GM08714 (cell line): ENCODE results near the gene CA12.

Source experiments
- H3K4me3 ChIP-seq: fragments of 200-500 bp; sonication (Bioruptor generic); 2 replicates; pipeline ENCODE4 v1.5.1; 2014; ENCODE audit warnings: mild to moderate bottlenecking, low read length, inconsistent platforms
- ZNF274 ChIP-seq: IDR thresholded peaks from 2 replicates; pipeline ENCODE4 v1.6.1; 2012; ENCODE audit warnings: mild to moderate bottlenecking, low read depth, low read length

The CA12 gene

DNA sequence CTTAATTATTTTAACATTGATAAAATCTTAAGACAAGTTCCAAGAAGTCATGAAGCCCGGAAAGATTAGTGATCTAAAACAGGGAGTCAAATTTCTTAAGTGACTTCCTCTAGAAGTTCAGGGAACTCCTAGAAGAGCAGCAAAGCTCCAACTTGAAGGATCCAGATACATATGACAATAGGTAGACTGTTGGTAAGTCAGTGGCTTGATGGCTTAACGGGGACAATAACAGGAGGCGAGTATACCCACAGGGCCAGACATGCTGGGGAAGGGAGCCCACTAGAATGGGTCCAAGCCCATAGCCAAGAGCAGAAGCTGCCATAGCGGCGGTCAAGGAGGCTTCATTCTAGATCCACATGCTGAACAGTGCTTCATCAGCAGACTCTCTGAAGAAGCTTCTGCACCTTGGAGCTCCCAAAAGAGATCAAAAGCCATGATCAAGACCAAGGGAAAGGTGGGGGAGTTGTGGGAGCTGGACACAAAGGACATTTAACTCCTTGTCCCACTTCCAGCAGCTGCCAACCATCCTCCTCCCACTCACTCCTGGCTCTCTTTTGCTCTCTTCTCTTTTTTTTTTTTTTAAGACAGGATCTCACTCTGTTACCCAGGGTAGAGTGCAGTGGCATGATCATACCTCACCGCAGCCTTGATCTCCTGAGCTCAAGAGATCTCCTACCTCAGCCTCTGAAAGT is 10.2 kb upstream of the CA12 start:
- no peak for TF ChIP-seq ZNF274
- H3K4me3 ChIP-seq = no peak overlapping the region

- H3K4me3 ChIP-seq = no peak overlapping the region
- no peak for TF ChIP-seq ZNF274
Measured at GRCh38 chr15:63390689-63391088, 9.0 kb upstream of the CA12 start.

GRCh38 chr15:63389902-63390670 is 8.4 kb upstream of the CA12 start:
- H3K4me3 ChIP-seq = no peak overlapping the region
- TF ChIP-seq ZNF274 = no peak

- H3K4me3 ChIP-seq = no peak overlapping the region
- TF ChIP-seq ZNF274 = no peak
Measured at GRCh38 chr15:63388511-63388910, 6.9 kb upstream of the CA12 start.

GRCh38 chr15:63387748-63388493 is 6.3 kb upstream of the CA12 start:
- no peak for TF ChIP-seq ZNF274
- no peak overlapping the region for H3K4me3 ChIP-seq

DNA sequence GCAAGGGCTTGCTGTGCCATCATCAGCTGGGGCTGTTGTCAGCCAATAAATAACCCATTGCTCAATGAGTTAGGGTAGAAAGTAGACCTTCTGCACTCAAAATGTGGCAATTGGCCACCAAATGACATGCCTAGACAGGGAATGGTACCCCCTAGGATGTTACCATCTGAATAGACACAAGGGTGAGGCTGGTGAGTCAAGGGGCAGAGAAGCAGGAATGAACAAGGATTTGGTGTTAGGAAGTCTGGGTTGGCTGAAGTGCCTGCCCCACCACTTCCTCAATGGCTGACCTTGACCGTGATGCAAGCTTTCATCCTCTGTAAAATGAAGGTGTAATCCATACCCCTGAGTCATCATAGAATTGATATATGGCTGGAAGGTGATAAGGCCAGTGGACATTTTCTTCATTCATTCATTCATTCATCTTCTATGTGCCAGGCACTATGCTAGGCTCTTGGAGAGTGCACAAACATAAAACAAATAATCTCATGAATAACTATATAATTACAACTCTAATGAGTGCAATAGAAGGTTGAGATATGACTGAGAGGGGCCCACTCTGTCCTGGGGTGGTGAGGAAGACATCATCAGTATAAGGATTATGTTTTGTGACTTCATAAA is 4.4 kb upstream of the CA12 start:
- H3K4me3 ChIP-seq = no peak overlapping the region
- no peak for TF ChIP-seq ZNF274

DNA sequence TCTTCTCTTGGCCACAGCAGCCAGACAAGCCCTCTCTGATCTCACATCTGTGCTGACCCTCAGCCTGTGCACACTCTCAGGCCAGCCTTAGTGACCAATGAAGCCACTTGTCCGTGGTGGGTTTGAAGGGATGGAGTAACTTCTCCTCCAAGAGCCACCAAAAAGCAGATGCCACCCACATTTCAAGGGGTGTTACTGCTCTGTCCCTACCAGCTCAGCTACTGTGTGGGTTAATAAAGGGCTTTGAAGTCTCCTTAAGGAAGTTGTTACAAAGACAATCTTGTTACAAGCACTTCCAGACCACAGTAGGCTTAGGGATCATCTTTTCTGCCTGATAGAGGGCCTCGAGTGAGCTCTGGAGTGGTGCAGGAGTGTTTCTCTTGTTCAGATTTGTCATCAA is 3.3 kb upstream of the CA12 start:
- no peak for TF ChIP-seq ZNF274
- H3K4me3 ChIP-seq = no peak overlapping the region

- no peak overlapping the region for H3K4me3 ChIP-seq
- no peak for TF ChIP-seq ZNF274
Measured at GRCh38 chr15:63382966-63383710, 1.5 kb upstream of the CA12 start.

DNA sequence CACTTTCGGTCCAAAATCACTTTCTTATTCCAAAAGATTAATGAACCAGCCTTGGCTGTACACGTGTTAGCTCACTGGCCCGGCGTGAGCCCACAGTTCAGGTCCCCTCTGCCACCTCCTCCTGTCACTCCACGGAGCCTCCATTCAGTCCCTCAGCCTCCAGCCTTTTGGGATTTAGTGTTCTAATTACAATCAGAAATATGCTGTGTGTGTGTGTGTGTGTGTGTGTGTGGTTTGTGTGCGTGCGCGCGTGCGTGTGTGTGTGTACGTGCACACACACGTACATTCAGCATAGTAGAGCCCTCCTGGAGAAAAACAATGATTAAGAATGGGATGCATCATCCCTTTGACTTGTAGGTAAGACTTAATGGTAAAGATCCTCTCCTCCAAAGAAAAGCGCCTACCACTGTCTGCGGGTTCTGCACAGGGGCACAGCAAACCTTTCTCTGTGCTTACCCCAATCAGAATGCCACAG is 801 bp downstream of the CA12 start:
- no peak for TF ChIP-seq ZNF274
- H3K4me3 ChIP-seq = no peak overlapping the region

- no peak overlapping the region for H3K4me3 ChIP-seq
- no peak for TF ChIP-seq ZNF274
Measured at GRCh38 chr15:63380151-63380807, 1.4 kb downstream of the CA12 start.

- TF ChIP-seq ZNF274 = no peak
- no peak overlapping the region for H3K4me3 ChIP-seq
Measured at GRCh38 chr15:63379492-63380150, 2.0 kb downstream of the CA12 start.

DNA sequence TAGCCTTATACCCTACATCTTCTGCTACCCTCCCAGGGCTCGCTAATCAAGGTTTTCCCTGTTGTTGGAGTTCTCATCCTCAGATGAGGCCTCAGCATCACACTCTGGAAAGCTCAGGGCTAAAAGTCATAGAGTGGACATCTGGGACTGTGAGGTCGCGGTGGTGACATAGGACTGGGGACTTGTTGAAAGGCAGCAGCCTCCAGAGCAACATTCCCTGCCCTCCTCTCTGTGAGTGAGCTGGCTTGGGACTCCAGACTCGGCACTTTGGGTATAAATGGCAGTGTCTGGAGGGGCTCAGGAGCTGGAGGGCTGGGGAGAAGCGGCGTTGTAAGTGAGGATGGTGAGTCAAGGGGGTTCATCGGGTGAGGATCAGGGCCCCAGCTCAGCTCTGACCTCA is 2.7 kb downstream of the CA12 start:
- TF ChIP-seq ZNF274 = no peak
- no peak overlapping the region for H3K4me3 ChIP-seq

DNA sequence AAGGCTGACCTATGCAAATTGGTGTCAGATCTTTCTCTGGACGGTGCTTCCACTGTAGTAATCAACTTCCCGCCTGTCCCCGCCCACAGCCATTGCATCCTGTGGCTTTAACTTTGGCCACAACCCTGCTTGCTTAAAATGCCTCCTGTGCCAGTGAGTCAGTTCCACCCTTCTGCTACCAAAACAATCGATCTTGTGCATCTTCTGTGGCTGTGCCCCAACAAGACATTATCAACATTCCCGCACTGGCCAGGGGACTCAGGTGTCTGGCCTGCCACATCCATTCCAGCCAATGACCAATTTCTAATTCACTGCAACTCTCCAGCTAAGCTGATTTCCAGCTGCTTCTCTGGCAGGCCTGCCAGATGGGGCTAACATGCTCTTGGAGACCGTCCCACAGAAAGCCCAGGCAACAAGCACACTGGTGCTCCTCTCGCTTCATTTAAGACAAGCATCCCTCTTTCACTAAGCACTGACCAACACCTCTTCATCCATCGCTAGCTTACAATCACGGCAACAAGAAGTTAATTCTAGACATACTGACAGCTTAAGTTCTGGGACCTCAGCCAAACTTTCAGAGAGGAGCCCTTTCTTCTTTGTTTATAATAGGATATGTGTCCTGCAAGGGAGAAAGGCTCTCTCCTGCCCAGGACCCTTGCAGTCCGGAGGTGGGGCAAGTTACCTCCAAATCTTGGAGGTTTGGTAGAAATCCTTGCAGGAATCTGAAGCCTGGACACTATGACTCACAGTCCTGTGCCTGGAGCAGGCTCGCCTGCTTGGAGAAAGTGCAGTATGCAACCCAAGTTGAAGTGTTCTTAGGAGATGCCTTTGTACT is 6.7 kb downstream of the CA12 start:
- no peak for TF ChIP-seq ZNF274
- H3K4me3 ChIP-seq = no peak overlapping the region
